ENCODE measurements around the gene SSTR5.

The SSTR5 gene

DNA sequence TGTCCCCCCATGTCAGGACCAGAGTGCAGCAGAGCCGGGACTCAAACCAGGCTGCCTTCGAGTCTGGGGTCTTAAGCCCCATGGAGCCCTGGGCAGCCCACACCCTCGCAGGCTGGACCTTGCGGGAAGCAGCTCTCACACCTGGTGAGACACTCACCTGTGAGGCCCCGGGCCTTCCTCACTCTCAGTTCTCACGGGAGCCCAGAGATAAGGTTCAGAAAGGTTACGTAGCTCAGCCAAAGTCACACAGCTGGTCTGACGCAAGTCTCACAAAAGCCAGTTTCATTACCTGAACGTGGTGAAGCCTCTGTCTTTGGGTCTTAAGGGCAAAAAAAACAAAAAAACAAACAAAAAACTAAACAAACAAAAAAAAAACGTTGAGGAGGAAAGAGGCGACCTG is 32.8 kb upstream of the SSTR5 start:
- DNase-seq (ENCODE audit: low read depth), result no peak

DNA sequence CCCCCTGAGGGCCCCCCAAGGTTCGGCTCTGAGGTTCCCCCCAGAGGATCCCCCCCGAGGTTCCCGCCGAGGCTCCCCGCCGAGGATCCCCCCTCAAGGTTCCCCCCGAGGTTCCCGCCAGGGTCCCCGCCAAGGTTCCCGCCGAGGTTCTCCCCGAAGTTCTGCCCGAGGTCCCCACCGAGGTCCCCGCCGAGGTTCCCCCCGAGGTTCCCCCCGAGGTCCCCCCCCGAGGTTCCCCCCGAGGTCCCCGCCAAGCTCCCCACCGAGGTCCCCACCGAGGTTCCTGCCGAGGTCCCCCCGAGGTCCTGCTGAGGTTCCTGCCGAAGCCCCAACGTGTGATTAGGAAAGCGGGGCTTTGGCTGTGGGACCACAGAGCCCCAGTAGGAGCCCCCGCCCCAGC is 32.2 kb upstream of the SSTR5 start:
- no peak for DNase-seq (ENCODE audit: low read depth)

DNA sequence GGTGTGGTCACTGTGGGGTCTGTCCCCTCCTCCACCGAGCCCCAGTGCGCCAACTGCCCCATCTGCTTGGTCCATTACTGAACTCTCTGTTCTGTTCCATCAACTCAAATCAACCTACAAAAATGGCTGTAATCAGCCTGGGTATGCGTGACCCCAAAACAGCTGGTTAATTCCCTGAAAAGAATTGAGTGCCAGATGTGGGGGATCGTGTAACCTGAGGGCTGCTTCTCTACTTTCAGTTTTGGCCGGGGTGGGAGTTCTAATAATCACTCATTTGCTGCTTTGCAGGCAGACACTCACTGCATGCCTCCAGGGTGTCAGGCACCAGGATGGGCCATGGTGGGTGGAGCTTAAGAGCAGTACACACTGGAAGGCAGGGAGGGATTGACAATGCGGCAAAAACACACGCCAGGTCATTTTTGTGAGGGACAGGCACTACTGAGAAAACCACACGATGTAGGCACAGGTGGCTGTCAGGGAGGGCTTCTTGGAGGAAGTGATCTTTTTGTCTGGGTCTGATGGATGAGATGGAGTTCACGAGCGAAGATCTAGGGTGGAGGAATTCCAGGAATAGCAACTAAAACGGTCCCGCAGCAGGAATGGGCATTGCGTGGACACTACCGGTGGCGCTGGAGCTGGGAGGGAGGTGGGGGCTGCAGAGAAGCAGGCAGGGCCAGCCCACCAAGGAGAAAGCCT is 30.4 kb upstream of the SSTR5 start:
- DNase-seq (ENCODE audit: low read depth), result no peak

DNA sequence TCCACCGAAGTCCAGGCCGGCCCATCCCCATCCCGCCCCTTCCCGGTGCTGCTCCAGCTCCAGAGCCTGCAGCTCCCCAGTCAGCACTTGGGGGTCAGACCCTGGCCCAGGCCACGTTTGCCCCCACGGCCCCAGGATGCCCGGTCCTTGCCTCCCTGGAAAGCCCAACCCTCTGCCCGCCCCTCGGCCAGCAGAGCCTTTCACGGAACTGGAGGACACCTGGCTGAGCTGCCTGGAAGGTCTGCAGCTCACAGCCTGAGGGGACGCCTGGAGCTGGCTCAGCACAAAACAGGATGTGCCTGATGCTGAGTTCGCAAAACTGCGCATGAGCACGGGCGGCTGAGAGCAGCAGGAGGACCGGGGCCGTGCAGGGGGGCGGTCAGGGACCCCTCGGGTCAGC is 29.7 kb upstream of the SSTR5 start:
- no peak for DNase-seq (ENCODE audit: low read depth)

DNA sequence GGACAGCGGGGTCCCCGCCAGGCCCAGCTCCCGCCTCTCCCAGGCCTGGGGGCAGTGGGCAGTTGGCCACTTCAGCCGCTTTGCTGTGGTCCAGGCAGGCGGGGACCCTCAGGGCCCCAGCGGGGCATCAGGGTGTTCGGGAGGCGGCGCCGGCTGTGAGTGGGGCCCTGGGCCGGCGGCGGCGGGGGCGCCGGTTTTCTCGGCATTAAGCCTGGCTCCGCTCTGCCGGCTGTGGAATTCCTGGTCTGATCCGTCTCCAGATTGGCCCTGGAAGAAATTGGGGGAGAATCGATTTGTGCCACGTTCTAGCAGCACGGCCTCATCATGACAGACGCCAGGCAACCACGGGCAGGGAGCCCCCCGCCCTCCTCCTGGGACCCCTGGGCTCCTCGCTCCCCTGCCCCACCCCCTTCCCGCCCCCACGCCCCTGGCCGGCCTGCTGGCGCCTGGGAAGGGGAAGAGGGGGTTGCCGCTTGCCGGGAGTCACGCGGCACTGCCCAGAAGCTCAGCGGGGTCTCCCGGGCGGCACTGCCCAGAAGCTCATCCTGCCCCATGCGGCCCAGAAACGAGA is 28.6 kb upstream of the SSTR5 start:
- DNase-seq (ENCODE audit: low read depth), result no peak

DNA sequence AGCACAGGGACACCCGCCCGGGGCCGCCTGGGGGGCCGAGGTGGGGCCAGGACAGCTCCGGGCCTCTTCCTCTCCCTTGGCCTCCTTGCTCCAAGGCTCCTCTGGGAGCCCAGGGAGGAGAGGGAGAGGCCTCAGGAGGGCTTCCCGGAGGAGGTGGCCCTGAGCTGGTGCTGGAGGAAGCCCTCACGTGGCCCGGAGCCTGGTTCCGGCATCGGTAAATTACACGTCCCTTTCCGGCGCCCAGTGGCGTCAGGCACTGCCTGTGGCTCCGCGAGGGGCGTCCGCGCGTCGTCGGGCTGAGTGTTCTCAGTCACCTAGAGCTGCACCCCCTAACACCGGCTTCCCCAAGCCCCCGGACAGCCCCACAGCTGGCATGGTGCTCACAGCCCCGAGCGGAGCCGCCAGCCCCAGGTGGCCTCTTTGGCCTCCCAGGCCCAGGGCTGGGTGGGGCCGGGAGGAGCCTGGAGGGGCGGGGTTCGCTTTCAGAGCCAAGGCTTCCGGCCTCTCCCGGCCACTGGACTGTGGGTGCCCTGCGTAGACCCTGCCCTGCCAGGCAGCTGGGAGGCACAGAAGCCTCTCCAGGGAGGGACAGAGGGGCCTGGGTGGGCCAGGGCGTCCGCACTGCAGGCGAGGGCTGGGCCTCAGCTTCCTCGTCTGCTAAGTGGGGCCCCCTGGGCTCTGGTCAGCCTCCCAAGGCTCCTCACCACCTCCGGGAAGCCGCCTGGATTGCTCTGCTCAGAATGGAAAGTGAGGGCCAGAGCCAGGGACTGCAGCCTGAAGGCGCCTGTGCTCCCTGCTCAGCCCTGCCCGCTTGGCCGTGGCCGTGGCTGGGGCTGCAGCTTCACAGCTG is 27.9 kb upstream of the SSTR5 start:
- no peak for DNase-seq (ENCODE audit: low read depth)

DNA sequence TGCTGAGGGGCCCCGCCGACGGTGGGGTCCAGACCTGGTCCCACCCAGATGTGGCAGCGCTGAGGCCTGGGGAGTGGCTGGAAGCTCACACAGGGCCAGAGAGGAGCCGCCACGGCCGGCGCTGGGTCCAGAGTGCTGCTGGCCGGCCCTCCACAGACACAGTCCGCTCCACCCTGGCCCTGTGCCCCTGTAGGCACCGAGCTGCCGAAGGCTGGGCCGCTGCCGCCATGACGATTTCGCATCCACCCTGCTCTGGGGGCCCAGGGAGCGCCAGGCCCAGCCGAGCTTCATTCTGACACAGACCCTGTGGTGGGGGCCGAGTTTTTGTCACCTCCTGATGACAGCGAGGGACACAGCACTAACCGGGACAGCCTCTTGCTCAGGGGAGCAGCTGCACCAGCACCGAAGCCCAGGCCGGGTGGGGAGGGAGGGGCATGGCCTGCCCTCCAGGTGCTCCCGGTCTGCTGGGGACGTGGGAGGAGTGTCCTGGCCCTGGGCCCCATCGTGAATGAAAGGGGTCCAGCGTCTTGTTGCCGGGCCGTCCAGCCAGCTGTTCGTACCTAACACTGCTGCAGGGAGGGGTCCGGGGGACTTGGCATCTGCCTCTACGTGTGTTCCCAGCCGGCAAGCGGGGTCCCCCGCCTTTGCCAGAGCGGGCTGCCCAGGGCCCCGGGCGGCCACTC is 27.1 kb upstream of the SSTR5 start:
- DNase-seq (ENCODE audit: low read depth), result no peak

DNA sequence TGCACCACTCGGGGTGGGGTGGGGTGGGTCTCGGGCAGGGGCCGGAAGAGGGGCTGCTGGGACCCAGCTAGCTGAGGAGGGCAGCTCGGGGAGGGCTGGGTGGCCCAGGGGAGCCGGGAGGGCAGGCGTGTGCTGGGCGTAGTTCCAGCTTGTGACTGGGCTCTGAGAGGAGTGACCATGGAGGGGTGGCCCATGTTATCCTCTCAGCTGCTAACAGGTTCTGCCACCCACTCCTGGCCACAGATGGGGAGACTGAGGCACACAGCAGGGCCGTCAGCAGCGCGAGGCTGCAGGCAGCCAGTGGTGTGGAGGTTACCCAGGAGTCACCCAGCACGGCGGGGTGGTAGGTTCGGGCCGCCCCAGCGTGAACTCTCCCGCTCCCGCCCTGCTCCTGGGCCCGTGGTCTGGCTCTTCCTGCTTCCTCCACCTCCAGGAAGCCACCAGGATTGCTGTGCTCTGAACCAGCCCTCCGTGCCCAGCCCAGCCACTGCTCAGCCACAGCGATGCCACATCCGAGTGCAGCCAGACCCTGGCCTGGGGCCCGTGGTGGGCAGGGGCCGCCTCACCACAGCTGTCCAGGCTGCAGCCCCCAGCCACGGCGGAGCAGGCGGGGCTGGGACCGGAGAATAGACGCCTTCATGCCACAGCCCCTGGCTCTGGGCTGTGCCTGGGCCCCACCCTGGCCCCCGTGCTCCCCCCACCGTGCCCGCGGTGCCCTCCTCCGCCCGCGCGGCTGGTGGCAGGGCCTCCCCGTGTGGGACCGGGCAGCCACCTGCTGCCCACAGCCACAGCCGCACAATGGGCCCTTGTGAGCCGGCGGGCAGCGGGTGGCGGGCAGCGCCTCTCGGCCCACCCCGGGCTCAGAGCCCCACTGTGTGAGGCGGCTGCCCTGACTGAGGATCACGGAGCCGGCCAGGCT is 26.3 kb upstream of the SSTR5 start:
- DNase-seq (ENCODE audit: low read depth), result no peak

DNA sequence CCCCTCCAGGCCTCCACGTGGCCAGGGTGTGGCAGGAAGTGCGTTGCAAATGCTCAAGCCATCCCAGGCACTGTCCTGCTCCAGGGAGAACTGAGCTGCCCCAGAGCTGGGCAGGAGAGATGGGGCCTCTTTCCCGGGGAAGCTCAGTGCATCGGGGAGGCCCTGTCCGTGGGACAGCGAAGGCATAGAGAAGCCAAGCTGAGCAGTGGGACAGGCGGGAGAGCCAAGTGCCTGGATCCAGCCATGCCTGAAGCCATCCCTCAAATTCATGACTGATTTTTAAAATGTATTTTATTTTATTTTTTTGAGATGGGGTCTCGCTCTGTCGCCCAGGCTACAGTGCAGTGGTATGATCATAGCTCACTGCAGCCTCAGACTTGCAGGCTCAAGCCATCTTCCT is 25.4 kb upstream of the SSTR5 start:
- no peak for DNase-seq (ENCODE audit: low read depth)

DNA sequence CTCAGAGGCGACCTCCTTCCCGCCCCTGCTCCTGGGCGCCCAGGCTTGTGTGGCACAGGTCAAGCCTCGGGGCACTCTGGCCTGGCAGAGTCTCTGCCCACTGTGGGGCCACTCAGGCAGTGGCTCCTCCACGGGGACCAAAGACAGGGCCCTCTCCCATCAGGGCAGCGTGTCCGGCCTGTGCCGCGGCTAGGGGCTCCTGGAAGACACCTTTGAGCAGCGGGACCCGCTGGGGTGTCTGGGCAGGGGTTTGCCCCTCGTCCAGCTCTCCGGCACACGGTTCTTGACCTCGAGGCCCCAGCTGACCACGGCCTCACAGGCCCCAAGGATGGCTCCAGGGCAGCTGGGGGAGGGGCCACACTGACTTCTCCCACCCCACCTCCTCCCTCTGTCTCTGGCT is 24.7 kb upstream of the SSTR5 start:
- no peak for DNase-seq (ENCODE audit: low read depth)

DNA sequence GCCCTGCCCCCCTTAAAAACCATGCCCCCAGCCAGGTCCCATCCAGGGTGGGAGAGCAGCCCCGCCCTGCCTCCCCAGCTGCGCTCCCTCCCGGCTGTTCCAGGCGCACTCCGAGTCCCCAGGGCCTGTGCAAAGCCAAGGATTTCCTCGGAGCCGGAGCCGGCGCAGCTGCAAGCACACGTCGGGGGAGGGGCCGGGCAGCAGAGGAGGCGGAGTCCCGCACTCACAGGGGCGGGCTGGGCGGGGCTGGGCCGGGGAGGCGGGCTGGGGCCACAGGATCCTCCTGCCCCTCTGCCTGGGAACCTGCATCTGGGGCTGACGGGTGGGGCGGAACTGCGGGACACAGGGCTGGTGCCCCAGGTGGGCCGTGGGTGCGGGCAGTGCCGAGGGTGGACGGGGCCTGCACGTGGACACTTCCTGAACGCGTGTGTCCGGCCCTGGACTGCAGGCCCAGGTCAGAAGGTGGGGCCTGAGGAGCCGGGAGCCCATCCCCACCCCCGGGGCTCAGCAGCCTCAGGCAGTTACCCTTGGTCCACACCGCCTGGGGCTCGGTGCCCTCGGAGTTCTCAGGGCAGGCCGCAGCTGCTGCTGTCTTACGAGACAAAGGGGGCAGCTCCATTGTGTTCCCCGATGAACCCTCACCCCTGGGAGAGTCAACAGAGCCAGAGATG is 24.0 kb upstream of the SSTR5 start:
- DNase-seq (ENCODE audit: low read depth), result no peak

DNA sequence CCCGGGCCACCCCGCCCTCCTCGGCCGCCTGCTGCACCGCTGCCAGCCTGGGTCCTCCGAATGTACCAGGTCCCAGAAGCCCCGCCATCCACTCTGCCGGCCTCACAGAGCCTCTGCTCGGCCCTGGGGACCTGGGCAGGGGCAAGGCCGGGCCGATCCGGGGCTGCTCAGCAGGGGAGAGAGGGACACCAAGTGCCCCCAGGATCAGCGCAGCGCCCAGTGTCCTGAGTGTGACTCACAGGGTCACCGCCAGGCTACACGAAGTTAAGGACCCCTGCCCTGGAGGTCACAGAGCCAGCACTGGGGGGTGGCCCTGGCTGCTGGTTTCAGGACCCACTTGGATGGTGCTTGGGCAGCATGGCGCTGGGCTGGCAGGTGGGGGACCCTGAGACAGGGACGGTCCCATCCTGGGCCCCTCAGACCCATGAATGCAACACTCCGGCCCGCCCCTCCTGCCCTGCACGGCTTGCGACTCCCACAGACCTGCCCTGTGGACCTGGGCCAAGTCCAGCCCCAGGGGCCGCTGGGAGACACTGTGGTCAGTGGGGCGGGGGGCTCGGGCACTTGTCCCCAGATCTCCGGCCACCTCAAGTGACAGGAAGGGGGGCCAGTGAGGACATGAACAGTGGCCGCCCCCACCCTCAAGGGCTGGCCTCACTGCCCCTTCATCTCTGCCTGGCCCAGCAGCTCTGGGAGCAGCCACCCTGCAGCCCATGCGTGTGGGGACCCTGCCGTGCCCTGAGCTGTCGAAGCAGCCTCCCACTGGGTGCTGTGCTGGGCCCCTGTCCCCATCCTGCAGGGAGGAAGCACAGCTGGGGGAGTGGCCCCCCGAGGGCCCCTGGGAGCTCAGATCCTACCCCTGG is 23.2 kb upstream of the SSTR5 start:
- no peak for DNase-seq (ENCODE audit: low read depth)

DNA sequence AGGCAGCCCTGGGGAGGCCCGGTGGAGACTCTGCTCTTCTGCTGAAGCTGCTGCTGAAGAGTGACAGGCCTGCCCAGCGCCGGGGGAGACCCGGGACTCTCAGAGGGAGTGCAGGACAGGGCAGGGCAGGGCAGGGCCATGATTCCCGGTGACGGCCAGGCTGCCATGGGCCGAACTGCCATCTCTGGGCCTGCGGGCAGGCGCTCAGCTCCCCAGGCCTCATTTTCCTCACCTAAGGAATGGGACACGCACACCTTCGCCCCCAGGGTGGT is 22.6 kb upstream of the SSTR5 start:
- DNase-seq (ENCODE audit: low read depth), result no peak

DNA sequence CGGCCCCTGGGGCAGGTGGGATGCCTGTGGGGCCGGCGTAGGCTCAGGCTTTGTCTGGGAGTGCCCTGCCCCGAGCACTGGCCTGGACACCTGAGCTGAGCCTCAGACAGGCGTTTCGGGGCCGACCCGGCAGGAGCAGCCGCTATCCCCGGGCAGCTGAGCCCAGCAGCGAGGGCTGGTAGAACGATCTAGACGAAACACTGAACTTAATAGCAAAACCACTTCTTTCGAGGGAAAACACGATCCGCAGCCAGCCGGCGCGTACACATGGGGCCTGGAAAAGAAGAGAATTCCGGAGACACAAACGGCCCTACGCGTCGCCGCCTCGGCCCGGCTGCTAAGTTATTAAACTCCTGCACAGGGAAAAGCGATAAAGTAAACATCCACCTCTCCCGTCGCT is 22.0 kb upstream of the SSTR5 start:
- DNase-seq (ENCODE audit: low read depth), result no peak

DNA sequence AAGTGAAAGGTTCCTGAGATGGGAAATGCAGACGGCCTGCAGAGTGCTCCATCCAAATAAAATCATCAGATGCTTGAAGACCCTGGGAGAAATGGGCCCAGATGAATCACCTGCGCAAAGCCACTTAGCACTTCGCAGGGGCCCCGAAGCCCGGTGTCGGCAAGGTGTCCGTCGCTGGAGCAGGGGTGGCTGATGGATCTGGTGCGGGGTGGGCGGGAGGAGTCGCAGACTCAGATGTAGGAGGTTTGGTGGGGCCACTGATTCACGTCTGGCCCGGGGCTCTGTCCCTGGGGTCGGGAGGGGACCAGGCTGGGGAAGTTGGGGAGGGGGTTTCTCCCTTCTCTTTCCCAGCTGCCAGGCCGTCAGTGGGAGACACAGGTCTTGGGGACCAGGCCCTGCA is 21.6 kb upstream of the SSTR5 start:
- DNase-seq (ENCODE audit: low read depth), result no peak

DNA sequence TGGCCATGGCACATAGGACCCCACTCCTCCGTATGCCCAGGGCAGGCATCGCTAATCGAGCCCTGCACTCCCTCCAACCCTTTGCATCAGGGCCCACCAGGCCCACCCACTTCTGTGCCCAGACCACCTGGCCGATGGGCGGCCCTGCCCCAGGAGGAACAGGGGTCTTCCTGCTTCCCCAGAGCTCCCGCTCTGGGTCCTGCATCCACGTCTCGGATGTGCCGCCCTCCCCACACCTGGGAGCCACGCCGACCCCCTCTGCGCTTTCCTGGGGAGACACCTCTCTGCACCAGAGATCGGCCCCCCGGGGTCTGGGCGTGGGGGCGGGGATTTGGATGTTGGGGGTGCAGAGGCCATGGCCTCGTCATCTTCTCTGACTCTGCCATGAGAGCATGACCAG is 21.1 kb upstream of the SSTR5 start:
- DNase-seq (ENCODE audit: low read depth), result no peak

DNA sequence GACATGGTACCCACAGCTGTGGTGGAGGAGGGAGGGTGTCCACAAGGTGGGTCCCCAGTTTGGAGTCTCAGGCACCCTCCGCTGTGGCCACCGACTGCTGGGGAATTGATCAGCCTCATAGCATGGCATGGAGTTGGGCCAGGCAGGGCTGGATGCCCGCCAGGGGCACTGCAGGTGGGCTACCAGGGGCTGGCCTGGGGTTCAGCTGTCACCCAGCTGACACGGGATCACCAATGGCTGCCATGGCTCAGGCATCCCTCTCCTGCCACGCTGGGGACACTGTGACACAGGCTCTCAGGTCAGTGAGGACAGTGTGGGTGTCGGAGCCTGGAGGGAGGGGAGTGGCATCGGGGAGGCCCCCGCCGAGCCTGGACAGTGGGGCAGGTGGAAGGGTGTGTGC is 19.8 kb upstream of the SSTR5 start:
- no peak for DNase-seq (ENCODE audit: low read depth)

DNA sequence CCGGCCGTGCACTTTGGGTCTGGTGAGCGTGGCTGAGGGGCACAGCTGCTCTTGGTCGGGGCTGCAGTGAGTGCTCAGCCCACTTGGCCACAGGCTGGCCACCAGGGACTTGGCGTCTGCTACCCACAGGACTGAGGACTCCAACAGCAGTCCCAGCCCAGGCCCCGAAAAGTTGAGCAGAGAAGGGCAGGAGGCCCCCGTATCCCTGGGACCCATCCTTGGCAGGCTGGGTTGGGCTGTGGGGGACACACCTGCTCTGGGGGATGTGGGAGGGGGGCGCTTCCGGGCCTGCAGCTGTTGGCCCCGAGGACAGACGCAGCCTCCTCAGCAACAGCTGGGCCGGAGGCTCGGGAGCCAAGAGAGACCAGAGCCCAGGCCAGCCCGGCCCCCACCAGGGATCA is 19.4 kb upstream of the SSTR5 start:
- no peak for DNase-seq (ENCODE audit: low read depth)

DNA sequence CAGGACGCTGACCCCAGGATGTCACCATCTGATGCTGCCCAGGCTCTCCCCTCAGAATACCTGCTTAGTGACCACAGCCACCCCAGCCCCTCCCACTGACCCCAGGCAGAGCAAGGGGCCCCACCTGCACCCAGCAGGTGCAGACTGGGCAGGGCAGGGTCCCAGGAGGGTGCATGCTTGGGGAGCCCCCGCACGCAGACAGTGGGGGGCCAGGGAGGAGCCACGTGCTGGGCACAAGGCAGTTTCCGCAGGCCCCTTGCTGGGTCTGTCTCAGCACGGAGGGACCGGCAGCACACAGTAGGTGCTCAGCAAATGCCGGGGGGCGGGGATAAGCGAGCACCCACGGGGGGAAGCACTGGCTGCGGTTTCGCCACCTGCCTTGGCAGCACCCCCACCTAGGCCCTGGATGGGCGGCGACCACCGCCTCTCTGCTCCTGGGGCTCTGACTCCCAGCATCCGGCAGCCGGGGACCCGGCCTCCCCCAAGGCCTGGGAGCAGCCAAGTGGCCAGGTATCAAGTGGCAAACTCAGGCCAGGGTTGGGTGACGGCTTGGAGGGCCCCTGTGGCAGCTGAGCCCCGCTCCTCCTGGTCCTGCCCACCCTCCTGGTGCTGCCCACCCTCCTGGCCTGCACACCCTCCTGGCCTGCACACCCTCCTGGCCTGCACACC is 18.7 kb upstream of the SSTR5 start:
- DNase-seq (ENCODE audit: low read depth), result no peak
